CD4-positive, alpha-beta T cell treated with Interleukin-17A for 1 hour (primary cell): ENCODE data around the gene SYT8.
A peak's percentile ranks its signal among the peaks of the same experiment; 100 is the strongest.

Source experiments
- DNase-seq: peaks from one replicate; pipeline ENCODE4 v3.0.0-alpha.2; 2020

The SYT8 gene

DNA sequence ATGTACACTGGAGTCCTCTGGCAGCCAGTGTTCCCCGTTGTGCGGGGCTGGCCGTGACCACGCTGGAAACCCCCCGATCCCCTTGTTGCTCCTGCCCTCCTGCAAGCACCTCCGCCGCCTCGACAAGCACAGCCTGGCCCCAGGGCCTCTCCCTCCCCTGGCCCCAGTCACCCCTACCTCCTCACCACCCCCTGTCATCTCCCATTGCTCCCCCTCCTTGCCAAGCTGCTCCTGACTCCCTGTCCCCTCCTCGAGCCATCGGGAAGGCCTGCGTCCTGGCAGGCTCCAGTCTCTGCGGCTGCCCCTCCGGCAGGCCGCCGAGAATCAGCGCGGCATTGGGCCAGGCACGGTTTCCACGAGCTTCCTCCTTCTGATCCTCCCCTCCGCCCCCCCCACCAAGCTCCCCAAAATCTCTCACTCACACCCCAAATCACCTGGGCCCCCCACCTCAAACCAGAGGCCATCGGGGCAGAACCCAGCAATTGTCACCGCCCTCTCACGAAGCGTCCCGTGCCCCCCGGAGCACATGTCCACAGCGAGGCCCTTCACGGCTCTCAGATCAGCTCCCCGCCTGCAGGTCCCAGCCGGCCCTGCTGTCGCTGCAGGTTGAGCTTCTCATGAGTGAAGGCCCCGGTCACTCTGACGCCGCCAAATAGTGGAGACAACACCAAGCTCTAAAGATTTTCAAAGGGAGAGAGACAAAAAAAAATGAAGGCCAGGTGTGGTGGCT lies 12.4 kb downstream of the SYT8 start:
- DNase-seq = no peak

GRCh38 chr11:1847926-1848639 lies 13.3 kb downstream of the SYT8 start:
- no peak for DNase-seq

DNA sequence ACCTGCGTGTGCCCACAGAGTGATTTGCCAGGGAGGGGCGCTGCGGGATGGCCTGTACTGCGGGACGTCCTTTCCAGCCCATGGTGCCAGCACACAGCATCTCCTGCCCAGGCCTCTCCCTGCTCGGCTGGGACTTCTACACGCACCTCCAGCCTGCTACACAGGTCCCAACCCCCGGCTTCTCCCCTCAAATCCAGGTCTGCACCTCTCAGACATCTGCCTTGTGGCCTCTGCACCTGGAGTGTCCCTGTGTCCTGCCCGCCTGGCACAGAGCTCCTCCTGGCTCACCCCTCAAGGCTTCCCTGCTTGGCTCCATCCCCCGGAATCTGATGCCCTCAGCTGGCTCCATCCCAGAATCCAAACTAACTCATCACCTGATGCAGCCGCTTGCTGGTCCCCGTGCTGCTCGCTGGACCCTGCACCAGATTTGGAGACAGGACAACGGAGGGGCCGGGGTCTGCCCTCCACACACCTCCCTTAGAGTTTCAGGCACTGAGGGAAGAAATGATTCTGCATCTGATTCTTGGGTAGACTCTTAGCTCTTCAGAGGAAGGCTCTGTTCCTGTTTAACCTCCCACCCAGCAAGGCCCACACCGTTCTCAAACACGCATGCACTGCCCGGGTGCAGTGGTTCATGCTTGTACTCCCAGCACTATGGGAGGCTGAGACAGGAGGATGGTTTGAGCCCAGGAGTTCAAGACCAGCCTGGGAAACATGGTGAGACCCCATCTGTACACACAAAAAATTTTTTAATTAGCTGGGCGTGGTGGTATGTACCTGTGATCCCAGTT lies 14.0 kb downstream of the SYT8 start:
- no peak for DNase-seq

DNA sequence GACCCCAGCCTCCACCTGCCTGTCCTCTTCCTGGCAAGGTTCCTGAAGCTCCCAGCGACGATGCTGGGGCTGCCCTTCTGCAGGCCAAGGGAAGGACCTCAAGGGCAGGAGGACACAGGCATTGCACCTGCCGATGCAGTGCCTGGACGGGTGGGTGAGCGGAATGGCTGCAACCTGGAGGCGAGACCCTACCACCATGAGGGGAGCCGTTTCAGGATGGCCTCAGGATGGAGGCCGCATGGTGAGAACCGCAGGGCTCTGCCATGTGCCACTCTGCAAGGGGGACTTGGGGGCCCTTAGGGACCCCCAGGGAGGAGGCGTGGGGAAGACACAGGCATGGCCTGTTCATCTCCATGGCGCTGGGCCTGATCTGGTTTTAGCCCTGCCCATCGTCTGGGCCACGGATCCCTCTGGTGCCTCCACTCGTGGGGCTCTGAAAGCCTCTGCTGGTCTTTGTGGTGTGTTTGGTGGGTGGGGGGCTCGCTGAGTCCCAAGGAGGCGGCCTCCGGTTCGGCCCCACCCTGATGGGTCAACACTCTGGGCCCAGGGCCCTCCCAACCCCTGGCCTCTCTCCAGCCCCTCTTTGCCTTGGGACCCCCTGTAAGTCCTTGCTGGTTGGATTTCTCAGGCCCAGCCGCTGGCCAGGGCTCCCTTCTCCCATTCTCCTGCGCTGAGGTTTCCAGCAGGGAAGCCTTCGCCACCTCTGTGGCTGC lies 16.8 kb downstream of the SYT8 start:
- DNase-seq = no peak

DNA sequence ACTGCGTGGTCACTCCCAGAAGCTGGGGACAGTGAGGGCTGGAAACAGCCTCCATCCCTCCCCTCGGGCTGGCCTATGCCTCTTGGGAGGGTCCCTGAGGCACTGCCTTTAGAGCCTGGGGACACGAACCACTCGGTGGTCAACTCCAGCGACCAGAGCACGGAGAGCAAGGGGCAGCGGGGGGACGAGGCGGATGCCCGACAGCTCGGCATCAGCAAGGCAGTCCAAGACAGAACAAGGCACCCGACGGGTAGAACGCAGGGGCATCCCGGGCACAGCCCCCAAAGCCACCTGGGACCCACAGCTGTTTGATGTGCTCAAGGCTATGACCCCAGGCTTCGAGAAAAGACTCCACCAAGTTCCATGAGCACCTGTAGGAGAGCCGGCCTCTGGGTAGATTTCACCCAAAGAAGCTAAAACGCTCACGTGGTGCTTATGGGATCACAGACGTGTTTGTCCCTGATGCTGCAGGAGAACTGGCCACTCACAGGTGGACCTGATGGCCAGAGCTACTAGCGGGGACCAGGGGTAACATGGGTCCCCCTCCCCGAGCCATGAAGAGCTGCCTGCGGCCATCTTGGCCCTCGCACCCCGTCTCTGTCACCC lies 17.6 kb downstream of the SYT8 start:
- DNase-seq = no peak

GRCh38 chr11:1852877-1853276 lies 18.1 kb downstream of the SYT8 start, which contains the start of gene LSP1:
LSP1 (plus strand) TSS chr11:1853084; CDS start chr11:1853145, 61 bp downstream.
- DNase-seq = peak; percentile 91

DNA sequence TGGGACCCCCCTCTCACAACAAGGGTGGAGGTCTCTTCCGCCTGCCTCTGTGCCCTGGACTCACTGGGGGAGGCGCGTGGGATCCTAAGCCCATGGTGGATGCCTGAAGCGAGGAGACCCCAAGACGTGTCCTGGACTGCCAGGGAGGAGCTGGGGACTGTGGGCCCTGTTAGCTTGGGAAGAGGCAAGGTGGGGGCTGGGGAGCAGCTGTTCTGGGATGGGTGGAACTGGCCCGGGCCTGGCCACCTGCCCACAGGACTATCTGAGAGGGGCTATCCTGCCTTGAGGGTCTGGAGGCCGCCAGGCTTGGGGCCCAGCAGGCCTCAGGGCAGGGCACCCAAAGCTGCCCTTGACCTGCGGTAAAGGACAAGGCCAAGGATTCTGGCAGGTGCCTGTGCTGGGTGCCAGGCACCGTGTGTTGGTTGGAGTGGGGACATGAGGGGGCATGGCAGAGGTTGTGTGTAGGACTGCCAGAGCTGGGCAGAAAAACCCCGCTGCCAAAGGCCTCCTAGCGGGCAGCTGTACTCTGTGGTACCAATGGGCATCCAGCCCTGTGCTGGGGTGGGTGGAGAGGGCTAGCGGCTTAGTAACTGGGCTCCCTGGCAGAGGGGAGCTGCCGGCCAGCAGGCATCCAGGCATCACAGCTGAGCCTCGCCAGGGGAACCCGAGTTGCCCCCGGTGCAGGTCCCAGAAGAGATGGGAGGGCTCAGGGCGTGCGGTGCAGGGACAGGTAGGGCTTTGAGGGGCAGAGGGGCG lies 18.8 kb downstream of the SYT8 start:
- peak; percentile 39 for DNase-seq

DNA sequence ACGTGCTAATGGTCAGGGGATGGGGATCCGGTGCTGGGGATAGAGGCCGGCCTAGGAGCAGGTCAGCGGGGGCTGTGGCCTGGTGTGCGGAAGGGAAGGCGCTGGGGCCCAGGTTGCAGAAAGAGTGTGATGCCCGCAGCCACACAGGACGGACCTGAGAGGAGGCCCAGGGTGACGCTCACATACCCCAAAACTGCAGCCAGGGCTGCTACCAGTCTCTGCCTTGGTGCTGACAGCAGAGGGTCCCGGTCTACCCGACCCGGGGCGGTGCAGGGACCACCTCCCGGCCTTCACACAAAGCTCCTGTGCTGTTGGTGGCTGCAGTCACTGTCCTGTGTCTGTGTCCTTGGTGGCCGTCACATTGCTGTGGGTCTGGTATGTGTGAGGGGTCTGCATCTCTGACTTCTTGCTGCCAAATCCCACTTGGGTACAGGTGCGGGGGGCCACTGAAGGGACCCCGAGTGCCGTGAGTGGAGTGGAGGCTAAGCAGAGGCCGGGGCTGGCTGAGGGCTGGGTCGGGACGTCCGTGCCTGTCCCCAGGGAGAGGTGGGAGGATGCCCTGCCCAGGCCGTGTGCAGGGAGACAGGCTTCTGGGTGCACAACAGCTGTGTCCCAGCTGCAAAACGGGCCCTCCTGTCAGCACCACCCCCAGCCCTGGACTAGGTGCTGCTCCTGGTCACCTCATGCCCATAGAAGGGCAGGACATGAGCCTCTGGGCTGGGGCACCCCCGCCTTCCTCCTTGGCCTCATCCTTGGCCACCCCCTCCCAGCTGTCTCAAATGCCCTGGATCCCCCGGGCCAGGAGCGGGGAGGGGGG lies 19.6 kb downstream of the SYT8 start:
- DNase-seq = no peak

GRCh38 chr11:1854949-1855885 lies 20.4 kb downstream of the SYT8 start:
- no peak for DNase-seq

DNA sequence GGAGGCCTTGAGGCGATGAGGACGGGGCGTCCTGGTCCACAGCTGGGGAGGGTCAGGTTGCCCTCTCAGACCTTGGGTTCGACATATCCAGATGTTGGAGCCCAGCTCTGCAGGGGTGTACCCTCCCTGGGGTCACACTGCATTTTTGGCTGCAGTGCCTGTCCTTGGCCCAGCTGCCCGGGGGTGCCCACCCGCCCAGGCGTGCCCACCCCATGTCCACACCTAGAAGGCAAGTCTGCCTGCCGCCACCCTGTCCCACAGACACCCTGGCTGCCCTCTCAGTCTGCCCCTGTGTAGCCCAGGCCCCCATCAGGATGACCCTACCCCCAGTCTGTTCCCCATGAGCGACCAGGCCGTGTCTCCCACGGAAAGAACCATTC lies 21.1 kb downstream of the SYT8 start:
- DNase-seq = no peak

DNA sequence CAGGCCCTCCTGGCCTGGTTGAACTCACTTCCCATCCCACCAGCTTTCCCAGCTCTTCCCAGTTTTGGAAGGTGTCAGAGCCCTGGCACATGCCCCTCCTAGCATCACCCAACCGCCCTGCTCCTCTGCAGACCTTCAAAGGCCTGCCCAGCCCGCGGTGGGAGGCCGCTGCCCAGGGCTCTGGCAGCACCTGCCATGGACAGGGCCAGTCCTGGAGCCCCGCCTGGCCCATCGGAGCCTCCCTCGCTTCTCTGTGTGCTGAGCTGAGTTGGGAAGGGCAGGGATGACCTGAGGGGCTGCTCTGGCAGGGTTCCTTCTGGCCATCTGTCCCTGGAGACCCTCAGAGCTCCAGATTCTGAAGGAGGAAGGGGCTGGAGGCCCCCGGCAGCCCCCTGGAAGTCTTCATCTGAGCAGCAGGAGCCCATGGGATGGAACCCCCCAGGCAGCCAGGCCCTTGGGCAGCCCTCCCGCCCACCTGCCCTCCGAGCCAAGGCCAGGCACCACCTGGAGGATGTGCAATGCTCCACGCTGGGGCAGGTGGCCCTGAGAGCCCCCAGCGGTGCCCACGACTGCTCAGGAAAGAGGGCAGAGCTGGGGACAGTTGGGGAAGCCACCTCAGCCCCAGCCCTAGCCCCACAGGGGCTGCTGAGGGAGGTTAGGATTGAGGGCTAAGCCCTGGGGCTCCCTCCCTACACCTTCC lies 21.7 kb downstream of the SYT8 start:
- no peak for DNase-seq

- no peak for DNase-seq
Measured at GRCh38 chr11:1857064-1857463, 22.3 kb downstream of the SYT8 start.

DNA sequence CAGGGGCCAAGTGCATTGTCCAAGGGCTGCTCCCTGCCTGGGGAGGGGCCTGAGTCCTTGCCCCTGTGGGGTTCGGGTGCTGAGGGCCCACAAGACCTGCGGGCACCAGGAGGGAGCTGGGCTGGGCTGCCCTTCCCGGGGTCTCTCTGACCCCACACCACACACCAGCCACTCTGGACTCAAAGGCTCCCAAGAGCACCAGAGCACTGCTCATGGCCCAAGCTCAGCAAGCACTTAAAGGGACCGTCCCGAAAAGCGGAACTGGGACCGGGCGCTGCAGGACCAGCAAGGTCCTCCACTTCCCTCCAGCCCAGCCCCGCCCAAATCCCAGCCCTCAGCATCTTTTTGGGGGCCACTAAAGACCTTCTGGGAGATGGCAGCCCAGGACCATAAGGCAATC lies 23.4 kb downstream of the SYT8 start:
- DNase-seq = no peak

- no peak for DNase-seq
Measured at GRCh38 chr11:1858576-1858975, 23.8 kb downstream of the SYT8 start.

- no peak for DNase-seq
Measured at GRCh38 chr11:1859004-1859403, 24.2 kb downstream of the SYT8 start.

DNA sequence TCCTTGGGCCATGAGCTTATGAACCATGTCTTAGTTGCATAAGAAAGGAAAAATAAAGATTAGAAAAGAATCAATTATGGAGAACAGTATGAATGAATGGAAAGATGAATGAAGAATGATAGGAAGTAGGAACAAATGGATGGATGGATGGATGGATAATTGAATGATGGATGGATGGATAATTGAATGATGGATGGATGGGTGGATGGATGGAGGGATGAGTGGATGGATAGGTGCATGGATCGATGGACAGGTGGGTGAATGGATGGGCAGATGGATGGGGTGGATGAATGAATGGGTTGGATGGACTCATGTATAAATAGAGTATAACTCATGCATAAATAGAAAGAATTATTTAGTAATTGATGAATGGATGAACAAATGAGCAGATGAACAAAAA lies 25.3 kb downstream of the SYT8 start:
- no peak for DNase-seq

DNA sequence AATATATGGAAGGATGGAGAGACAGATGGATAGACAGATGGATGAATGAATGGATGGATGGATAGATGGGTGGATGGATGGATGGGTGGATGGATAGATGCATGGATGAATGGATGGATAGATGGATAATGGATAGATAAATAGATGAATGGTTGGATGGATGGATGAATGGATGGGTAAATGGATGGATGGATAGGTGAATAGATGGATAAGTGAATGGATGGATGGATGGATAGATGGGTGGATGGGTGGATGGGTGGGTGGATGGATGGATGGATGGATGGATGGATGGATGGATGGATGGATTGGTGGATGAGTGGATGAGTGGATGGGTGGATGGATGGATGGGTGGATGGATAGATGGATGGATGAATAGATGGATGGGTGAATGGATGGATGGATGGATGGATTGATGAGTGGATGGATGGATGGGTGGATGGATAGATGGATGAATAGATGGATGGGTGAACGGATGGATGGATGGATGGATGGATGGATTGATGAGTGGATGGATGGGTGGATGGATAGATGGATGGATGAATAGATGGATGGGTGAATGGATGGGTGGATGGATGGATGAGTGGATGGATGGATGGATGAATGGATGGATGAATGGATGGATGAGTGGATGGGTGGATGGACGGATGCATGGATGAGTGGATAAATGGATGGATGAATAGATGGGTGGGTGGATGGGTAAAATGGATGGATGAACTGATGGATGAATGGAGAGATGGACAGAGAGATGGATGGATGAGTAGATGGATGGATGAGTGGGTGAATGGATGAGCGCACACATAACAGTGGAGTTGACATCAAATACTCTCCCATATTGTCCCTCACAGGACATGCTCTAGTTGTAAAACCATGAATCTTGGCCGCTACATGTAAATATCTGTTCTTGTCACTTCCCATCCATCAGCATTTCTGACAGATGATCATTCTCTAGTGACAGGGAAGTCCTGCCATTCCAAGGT lies 26.9 kb downstream of the SYT8 start:
- no peak for DNase-seq
